ENCODE data around the gene USP2.
"Not testable (repeated sequence)": the region's sequence is repeated elsewhere in the genome, so short reads cannot be mapped to it uniquely, and the experiment has no call there.

The USP2 gene

GRCh38 chr11:119414734-119415133 is 33.2 kb upstream of the USP2 start:
- DNase-seq (ENCODE audit: insufficient read length, low spot score) = no peak
- FAIRE-seq = no peak

DNA sequence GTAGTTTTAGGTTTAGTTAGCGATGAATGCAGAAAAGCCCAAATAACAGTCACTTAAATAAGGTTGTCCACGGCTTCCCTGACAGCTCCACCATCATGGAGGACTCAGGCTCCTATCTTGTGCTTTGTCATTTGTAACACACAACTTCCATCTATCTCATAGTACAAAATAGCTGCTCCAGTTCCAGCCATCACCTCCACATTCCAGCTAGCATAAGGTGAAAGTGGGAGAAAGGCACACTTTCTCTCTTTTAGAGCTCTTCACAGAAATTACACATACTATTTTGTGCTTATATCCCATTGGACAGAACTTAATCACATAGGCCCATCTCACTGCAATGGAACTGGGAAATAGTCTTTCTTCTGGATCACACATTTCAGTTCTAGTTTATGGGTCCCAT is 32.8 kb upstream of the USP2 start:
- DNase-seq (ENCODE audit: insufficient read length, low spot score) (no peak), FAIRE-seq (no peak)

GRCh38 chr11:119412072-119412471 is 30.6 kb upstream of the USP2 start:
- FAIRE-seq (no peak), DNase-seq (ENCODE audit: insufficient read length, low spot score) (no peak)

- DNase-seq (ENCODE audit: insufficient read length, low spot score) (no peak), FAIRE-seq (no peak)
Measured at GRCh38 chr11:119410501-119410900, 29.0 kb upstream of the USP2 start.

GRCh38 chr11:119409731-119410130 is 28.2 kb upstream of the USP2 start:
- no peak for FAIRE-seq

GRCh38 chr11:119406005-119406404 is 24.5 kb upstream of the USP2 start:
- no peak for DNase-seq (ENCODE audit: insufficient read length, low spot score)
- FAIRE-seq = no peak

More at GRCh38 chr11:119409731-119410130, 28.2 kb upstream of the USP2 start:
- no peak for DNase-seq (ENCODE audit: insufficient read length, low spot score)

- DNase-seq (ENCODE audit: insufficient read length, low spot score); FAIRE-seq: not testable (repeated sequence)
Measured at GRCh38 chr11:119405448-119405847, 24.0 kb upstream of the USP2 start.

DNA sequence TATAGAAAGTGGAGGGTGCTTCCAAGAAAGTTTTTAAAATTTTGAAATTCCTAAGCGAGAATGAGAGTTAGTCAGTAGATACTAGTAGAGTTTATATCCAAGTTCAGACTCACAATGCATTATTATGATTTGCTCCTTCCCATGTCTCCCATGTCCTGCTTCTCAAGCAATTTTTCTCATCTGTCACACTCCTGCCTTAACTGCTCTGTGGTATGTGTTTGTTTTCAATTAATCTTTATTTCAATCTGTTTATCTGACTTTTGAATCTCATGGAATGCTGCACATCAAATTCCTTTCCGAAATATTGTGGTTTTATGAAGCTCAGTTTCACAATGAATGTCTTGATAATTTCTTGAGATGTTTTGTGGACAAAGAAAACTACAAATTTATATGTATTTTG is 23.4 kb upstream of the USP2 start:
- FAIRE-seq (no peak), DNase-seq (ENCODE audit: insufficient read length, low spot score) (no peak)

DNA sequence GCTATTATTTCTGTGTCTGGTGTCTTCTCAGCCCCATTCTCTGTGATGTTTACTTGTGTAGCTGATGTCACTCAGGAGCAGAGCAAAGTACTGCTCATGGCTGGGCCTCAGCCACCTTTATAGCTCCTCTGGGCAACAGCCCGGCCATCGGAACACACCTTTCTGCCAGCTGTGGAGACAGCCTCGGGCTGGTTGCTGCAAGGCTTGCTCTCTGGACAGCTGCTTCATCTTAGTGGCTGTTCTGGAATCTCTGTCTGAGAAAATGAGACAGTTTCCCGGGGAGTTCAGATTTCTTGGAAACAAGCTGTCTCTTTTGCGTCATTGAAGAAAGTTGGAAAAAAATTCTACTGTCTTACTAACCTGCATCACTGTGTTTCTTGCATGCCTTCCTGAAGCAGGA is 21.5 kb upstream of the USP2 start:
- no peak for DNase-seq (ENCODE audit: insufficient read length, low spot score)
- FAIRE-seq = no peak

GRCh38 chr11:119402470-119402869 is 21.0 kb upstream of the USP2 start:
- DNase-seq (ENCODE audit: insufficient read length, low spot score) (no peak), FAIRE-seq (no peak)

DNA sequence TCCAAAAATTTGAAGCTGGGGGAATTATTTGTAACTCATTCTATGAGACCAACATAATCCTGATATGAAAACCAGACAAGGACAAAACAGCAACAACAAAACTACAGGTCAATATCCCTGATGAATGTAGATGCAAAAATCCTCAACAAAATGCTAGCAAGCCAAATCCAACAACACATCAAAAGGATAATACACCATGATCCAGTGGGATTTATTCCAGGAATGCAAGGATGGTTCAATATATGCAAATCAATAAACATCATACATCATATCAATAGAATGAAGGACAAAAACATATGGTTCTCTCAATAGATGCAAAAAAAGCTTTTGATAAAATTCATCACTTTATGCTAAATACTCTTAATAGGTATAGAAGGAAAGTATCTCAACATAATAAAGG is 19.4 kb upstream of the USP2 start:
- DNase-seq (ENCODE audit: insufficient read length, low spot score) (no peak), FAIRE-seq (no peak)

- no peak for DNase-seq (ENCODE audit: insufficient read length, low spot score)
- FAIRE-seq = no peak
Measured at GRCh38 chr11:119397740-119398139, 16.2 kb upstream of the USP2 start.

DNA sequence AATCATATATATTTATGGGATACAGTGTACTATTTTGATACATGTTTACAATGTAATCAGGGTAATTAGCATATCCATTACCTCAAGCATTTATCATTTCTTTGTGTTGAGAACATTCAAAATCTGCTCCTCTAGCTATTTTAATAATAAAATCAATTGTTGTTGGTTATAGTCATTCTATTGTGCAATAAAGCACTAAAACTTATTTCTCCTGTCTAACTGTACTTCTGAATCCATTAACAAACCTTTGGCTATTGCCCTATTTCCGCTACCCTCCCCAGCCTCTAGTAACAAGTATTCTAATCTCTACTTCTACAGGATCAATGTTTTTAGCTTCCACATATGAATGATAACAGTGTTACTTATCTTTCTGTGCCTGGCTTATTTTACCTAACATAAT is 15.3 kb upstream of the USP2 start:
- no peak for DNase-seq (ENCODE audit: insufficient read length, low spot score)
- FAIRE-seq = no peak

DNA sequence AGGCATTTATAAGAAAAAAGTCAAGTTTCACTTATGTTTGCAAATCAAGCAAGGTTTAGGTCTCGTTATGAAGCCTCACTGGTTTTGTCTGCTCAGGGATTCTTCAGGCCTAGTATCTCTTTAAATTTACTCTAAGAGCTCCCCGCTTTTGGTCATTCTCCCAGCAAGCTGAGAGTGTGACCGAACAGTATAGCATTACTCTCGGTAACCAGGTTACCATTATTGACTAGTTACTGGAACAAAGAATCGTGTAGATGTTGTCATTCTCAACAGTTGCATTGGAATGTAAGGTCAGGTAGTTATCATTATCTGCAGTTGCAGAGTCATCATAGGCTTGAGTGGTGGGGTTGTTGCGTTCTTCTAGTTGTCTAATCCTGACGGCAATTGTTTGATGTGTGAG is 9.8 kb upstream of the USP2 start:
- no peak for DNase-seq (ENCODE audit: insufficient read length, low spot score)
- no peak for FAIRE-seq

DNA sequence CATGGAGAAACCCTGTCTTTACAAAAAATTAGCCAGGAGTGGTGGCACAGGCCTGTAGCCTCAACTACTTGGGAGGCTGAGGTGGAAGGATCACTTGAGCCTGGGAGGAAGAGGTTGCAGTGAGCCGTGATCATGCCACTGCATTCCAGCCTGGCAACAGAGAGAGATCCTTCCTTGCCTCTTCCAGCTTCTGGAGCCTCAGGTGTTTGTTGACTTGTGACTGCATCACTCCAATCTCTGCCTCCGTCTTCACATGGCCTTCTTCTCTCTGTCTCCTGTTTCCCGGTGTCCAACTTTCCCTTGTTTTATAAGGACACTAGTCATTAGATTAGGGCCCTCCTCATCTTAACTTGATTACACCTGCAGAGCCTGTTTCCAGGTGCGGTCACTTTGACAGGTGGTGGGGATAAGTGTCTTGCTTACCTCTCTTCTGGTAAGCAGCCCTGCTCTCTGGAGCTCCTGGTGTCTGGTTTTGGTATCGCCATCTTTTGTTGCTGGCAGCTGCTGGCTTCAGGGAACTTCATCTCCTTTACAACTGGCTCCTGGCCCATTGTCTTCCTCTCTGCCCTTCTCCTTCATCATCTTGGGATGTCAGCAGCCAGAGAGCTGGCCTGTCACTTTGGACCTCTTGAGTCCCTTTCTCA is 8.2 kb upstream of the USP2 start:
- no peak for FAIRE-seq
- DNase-seq (ENCODE audit: insufficient read length, low spot score) = no peak

DNA sequence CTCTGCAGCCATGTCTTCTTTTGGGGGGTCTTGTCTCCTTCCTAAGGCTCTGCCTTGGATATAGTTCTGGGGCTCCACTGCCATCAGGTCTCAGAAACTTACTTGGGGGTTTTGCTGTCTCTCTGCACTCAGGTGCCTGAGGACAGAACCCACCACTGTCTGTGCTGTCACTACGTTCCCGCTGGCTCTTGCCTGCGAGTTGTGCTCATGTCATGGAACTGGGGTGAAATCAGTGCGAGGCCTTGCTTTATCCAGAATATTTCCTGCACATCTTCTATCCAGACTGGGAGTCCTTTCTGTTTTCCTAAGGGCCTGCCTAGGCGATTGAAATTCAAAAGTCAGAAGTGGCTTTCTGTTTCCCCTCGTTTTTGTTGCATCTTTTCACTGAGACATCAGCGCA is 6.6 kb upstream of the USP2 start:
- no peak for FAIRE-seq
- no peak for DNase-seq (ENCODE audit: insufficient read length, low spot score)

DNA sequence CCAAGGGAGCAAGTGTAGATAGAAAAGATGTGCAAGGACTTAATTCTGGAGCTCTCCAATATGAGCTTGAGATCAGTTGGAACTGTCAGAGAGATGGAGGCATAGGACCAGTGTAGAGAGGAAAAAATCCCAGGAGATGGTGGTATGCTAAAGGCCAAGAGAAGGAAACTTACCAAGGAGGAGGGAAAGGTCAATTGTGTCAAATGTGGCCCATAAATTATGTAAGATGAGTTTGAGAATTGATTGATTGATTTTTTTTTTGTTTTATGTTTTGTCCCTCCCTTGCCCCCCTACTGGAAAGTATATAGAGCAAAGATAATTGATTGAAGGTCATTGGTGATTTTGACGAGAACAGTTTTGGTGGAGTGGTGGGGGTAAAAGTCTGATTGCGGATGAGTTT is 2.8 kb upstream of the USP2 start:
- FAIRE-seq = no peak
- no peak for DNase-seq (ENCODE audit: insufficient read length, low spot score)

DNA sequence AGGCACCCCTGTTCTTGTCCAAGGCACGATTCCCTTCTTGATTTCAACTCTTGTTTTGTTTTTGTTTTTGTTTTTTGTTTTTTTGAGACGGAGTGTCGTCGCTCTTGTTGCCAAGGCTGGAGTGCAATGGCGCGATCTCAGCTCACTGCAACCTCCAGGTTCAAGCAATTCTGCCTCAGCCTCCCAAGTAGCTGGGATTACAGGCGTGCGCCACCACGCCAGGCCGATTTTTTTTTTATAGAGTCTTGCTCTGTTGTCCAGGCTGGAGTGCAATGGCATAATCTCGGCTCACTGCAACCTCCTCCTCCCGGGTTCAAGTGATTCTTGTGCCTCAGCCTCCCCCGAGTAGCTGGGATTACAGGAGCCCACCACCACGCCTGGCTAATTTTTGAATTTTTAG is 1.0 kb upstream of the USP2 start:
- not testable (repeated sequence) for FAIRE-seq

GRCh38 chr11:119382101-119382500 is 611 bp upstream of the USP2 start:
- no peak for FAIRE-seq
- no peak for DNase-seq (ENCODE audit: insufficient read length, low spot score)

More for the DNA sequence above, 1.0 kb upstream of the USP2 start:
- not testable (repeated sequence) for DNase-seq (ENCODE audit: insufficient read length, low spot score)

DNA sequence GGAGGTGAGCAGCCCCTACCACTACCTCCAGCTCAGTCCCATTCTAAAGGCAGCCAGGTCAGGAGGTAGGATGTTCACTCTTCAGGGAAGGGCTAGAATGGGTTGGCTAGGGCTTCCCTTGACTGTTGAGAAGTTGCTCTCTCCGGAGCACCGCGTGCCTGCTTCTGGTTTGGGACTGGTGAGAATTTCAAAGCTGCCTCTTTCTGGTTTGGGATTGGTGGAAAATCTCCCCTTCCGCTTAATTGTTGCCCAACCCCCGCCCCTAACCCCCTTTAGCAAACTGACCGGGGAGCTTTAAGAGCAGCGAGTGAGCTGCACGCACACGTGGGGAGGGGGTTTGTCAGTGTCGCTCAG is 686 bp downstream of the USP2 start:
- DNase-seq (ENCODE audit: insufficient read length, low spot score) = no peak
- FAIRE-seq = no peak

GRCh38 chr11:119380160-119380826 is 1.2 kb downstream of the USP2 start:
- DNase-seq (ENCODE audit: insufficient read length, low spot score) (no peak), FAIRE-seq (no peak)

- no peak for DNase-seq (ENCODE audit: insufficient read length, low spot score)
- no peak for FAIRE-seq
Measured at GRCh38 chr11:119378851-119379465, 2.5 kb downstream of the USP2 start.

Measured in HTR-8/SVneo (cell line).